HepG2 (cell line): ENCODE results near the gene ULK3. TPM values are rescaled to one million over a fixed set of nuclear protein-coding genes. Genes with fewer than 3 reads are reported as not detected.

ENCODE experiments used
- ATAC-seq: fragments of 200-7000 bp; cut with Tn5 transposase; 3 replicates; pipeline ENCODE4 v1.9.1; 2020; ENCODE audit warnings: mild to moderate bottlenecking, moderate library complexity
- BruUV-seq: library from RNA; stranded (reverse); fragments of 400-500 nt; replicated peaks from 2 replicates; lab custom pipeline; 2021; lab: Mats Ljungman, UMichigan
- CTCF ChIA-PET: fragments of 300-600 bp; formaldehyde crosslinking; extraction: SDS; loops from one replicate; lab custom pipeline; 2021; ENCODE audit warnings: low total read pairs, inconsistent platforms, low intra/inter-chr PET ratio; lab: Yijun Ruan, JAX
- POLR2A ChIA-PET: fragments of 350-600 bp; sonication (Branson Sonifier 250); formaldehyde crosslinking; loops from one replicate; lab custom pipeline; 2020; ENCODE audit warnings: antibody characterized with exemption, inconsistent platforms; lab: Yijun Ruan, JAX
- DNase-seq: peaks from one replicate; pipeline ENCODE4 v3.0.0-alpha.2; 2015; ENCODE audit warnings: low spot score
- FAIRE-seq: peaks from 3 replicates; lab custom pipeline; 2011; peaks lifted over from hg19 to GRCh38; lab: Jason Lieb, UNC
- H2AFZ ChIP-seq: one replicate; pipeline ENCODE4 v1.6.1; 2011; ENCODE audit warnings: low read length, inconsistent platforms
- H3K27ac ChIP-seq: fragments of 300-600 bp; 3 replicates; pipeline ENCODE4 v1.8.0; 2011; ENCODE audit warnings: mixed run types, mild to moderate bottlenecking, mixed read lengths, low read length, inconsistent platforms; ENCODE audit not compliant: insufficient read depth; ENCODE audit errors: extremely low read length
- H3K27me3 ChIP-seq, 2 experiments: fragments of 200-600 bp in 1 of 2; 2 replicates in 1 of 2; 3 replicates in 1 of 2; pipeline versions ENCODE4 v1.6.0 to v1.8.0; 2011; ENCODE audit warnings: low read length in 2 of 2, mild to moderate bottlenecking in 2 of 2, moderate library complexity in 2 of 2, inconsistent platforms in 1 of 2; ENCODE audit not compliant: insufficient read depth in 2 of 2, control insufficient read depth in 1 of 2
- H3K36me3 ChIP-seq, 2 experiments: fragments of 200-600 bp in 1 of 2; replicated peaks in 1 of 2; 2 replicates in 1 of 2; 3 replicates in 1 of 2; pipeline versions ENCODE4 v1.5.1 to v1.8.0; 2011; ENCODE audit warnings: low read length in 2 of 2, inconsistent platforms in 1 of 2; ENCODE audit not compliant: insufficient read depth in 2 of 2, control insufficient read depth in 1 of 2
- H3K4me1 ChIP-seq: 2 replicates; pipeline ENCODE4 v1.5.1; 2012; ENCODE audit warnings: low read length, inconsistent platforms; ENCODE audit not compliant: insufficient read depth
- H3K4me2 ChIP-seq: 2 replicates; pipeline ENCODE4 v1.6.0; 2011; ENCODE audit warnings: low read depth, low read length, inconsistent platforms
- H3K4me3 ChIP-seq, 3 experiments: fragments of 200-600 bp in 1 of 3; sonication (generic), shearing (Covaris generic) in 1 of 3; replicated peaks in 1 of 3; 2 replicates each; pipeline ENCODE4 v1.5.1; 2011 to 2016; ENCODE audit warnings: low read length in 3 of 3, inconsistent platforms in 2 of 3, low read depth in 2 of 3, mild to moderate bottlenecking in 2 of 3, control low read depth in 1 of 3, mixed read lengths in 1 of 3; ENCODE audit not compliant: insufficient read depth in 1 of 3
- H3K79me2 ChIP-seq: one replicate; pipeline ENCODE4 v1.6.1; 2011; ENCODE audit warnings: low read length, inconsistent platforms; ENCODE audit not compliant: insufficient read depth
- H3K9ac ChIP-seq: 2 replicates; pipeline ENCODE4 v1.6.0; 2011; ENCODE audit warnings: mild to moderate bottlenecking, low read depth, low read length, inconsistent platforms; ENCODE audit not compliant: insufficient read depth
- H3K9me3 ChIP-seq: 2 replicates; pipeline ENCODE4 v1.5.1; 2012; ENCODE audit warnings: mild to moderate bottlenecking, low read length
- H4K20me1 ChIP-seq: 2 replicates; pipeline ENCODE4 v1.6.0; 2011; ENCODE audit warnings: inconsistent platforms, mild to moderate bottlenecking, low read length, moderate library complexity; ENCODE audit not compliant: insufficient read depth
- ARHGAP35 ChIP-seq: sonication (generic); formaldehyde crosslinking; IDR thresholded peaks from 2 replicates; pipeline ENCODE4 v1.9.0; 2022; ENCODE audit warnings: mild to moderate bottlenecking, inconsistent platforms, moderate library complexity, missing genetic modification reagents, borderline replicate concordance
- DRAP1 ChIP-seq: IDR thresholded peaks from 2 replicates; pipeline ENCODE4 v1.6.1; 2016; ENCODE audit warnings: missing genetic modification reagents, missing compliant biosample characterization
- GTF3A ChIP-seq: sonication (generic); formaldehyde crosslinking; conservative IDR thresholded peaks from 2 replicates; pipeline ENCODE4 v1.4.0; 2020; ENCODE audit warnings: mild to moderate bottlenecking, missing genetic modification reagents
- ISL2 ChIP-seq: sonication (generic); formaldehyde crosslinking; IDR thresholded peaks from 2 replicates; pipeline ENCODE4 v1.5.0; 2020; ENCODE audit warnings: missing genetic modification reagents
- KLF9 ChIP-seq: IDR thresholded peaks from 2 replicates; pipeline ENCODE4 v1.6.1; 2016; ENCODE audit warnings: low read depth
- MAFF ChIP-seq: IDR thresholded peaks from 2 replicates; pipeline ENCODE4 v1.6.1; 2011; ENCODE audit warnings: low read depth, low read length, improper control_type of control experiment
- NR2C2 ChIP-seq: sonication (generic); formaldehyde crosslinking; IDR thresholded peaks from 2 replicates; pipeline ENCODE4 v1.4.0; 2020; ENCODE audit warnings: missing genetic modification reagents, mild to moderate bottlenecking, moderate library complexity, borderline replicate concordance
- YEATS4 ChIP-seq: sonication (generic); formaldehyde crosslinking; IDR thresholded peaks from 2 replicates; pipeline ENCODE4 v1.4.0; 2020; ENCODE audit warnings: missing genetic modification reagents, borderline replicate concordance
- ZBTB14 ChIP-seq: sonication (generic); formaldehyde crosslinking; IDR thresholded peaks from 2 replicates; pipeline ENCODE4 v1.4.0; 2020; ENCODE audit warnings: missing genetic modification reagents
- ZNF790 ChIP-seq: sonication (generic); formaldehyde crosslinking; IDR thresholded peaks from 2 replicates; pipeline ENCODE4 v1.8.0; 2022; ENCODE audit warnings: missing genetic modification reagents, mild to moderate bottlenecking, borderline replicate concordance
- WGBS: methylation state at CpG from one replicate; pipeline ENCODE4 v1.1.6; 2017; ENCODE audit warnings: low lambda C conversion rate; 5-methylcytosine and 5-hydroxymethylcytosine counted together
- in situ Hi-C: cut with HindIII; loops from 2 replicates; pipeline ENCODE4 v1.10.0; 2017; ENCODE audit warnings: low pct_unique_long_range_greater_than_20kb; ENCODE audit not compliant: extremely low pct_ligation_motif_present
- intact Hi-C: fragments of 100-400 bp; cut with micrococcal nuclease; formaldehyde crosslinking; loops from one replicate; pipeline ENCODE4 v1.10.0; 2022; ENCODE audit not compliant: unreplicated experiment
- polyA plus RNA-seq, 8 experiments: library from polyadenylated mRNA; depleted of rRNA in 3 of 8; stranded (reverse) in 7 of 8; unstranded in 1 of 8; fragments of >200 nt; fragmentation: Illumina TruSeq in 4 of 8; extraction: Trizol in 4 of 8; gene quantifications; 2 replicates each; pipeline versions ENCODE4 v1.2.1 to v1.2.3, GENCODE V29; 2011 to 2016; ENCODE audit warnings: low read depth in 4 of 8, missing spikeins in 1 of 8, mixed read lengths in 1 of 8; ENCODE audit not compliant: insufficient read depth in 1 of 8
- total RNA-seq, 5 experiments: library from RNA; depleted of rRNA; stranded (reverse); fragments of >200 nt; fragmentation: Illumina TruSeq; extraction: Trizol; gene quantifications; 2 replicates each; pipeline ENCODE4 v1.2.3, GENCODE V29; 2016; ENCODE audit warnings: low read depth in 1 of 5

Gene ULK3
- total and polyA plus RNA-seq, 2 of the 13 experiments (the other 11 are each of a cell fraction or from before 2014, with no cell fraction given): 15.2 to 23.7 TPM

- TF ChIP-seq ISL2 (CRISPR knock-in tag) (no peak), ZNF790 (CRISPR knock-in tag) (no peak), ARHGAP35 (no peak), DRAP1 (no peak), KLF9 (CRISPR knock-in tag) (no peak), YEATS4 (no peak), ZBTB14 (CRISPR knock-in tag) (no peak), MAFF (no peak), GTF3A (CRISPR knock-in tag) (no peak), NR2C2 (CRISPR knock-in tag) (no peak)
- TF ChIP-seq, all 625 proteins: peak for 0
Observed at GRCh38 chr15:74882528-74882927, 39.6 kb upstream of the ULK3 start.

More at GRCh38 chr15:74882528-74882927, 39.6 kb upstream of the ULK3 start:
- Histone ChIP-seq H4K20me1 (no peaks in the 10 kb centered on the region), H3K9ac (no peak overlapping the region), H2AFZ (no peak overlapping the region), H3K4me2 (no peak overlapping the region), H3K79me2 (no peaks in the 10 kb centered on the region), H3K27ac (no peak overlapping the region), H3K4me3 (no peak overlapping the region), H3K27me3 (peaks cover 0 to 16% of the 10 kb centered on the region in 2 experiments; a peak in 1 of 5 replicates), H3K4me1 (peaks cover 21% of the 10 kb centered on the region), H3K36me3 (no peaks in the 10 kb centered on the region), H3K9me3 (no peaks in the 10 kb centered on the region)
- BruUV-seq: no TSS peak
- DNase-seq: no peak
- ChIA-PET POLR2A (interaction anchor here (0.7 to 2.1 kb wide), 3 partner anchors 9 to 64 kb away, joined by 3 to 6 read pairs (median 3); no protein-coding TSS in a partner anchor), CTCF (no interaction called here)
- FAIRE-seq: no peak
- 80% methylated on average over 6 of the region's 6 CpGs for whole genome bisulfite sequencing
- intact Hi-C loops: no loop called here
- in situ Hi-C loops: no loop called here
- ATAC-seq: no peak
